HG02571 (cell line): ENCODE data around the gene SLC33A1.
"Not testable (repeated sequence)": the region's sequence is repeated elsewhere in the genome, so short reads cannot be mapped to it uniquely, and the experiment has no call there.

Experiments
- ATAC-seq: cut with Tn5 transposase; IDR thresholded peaks from one replicate; pipeline ENCODE4 v1.9.1; 2021; ENCODE audit warnings: mild to moderate bottlenecking, moderate library complexity; ENCODE audit not compliant: unreplicated experiment

The SLC33A1 gene

DNA sequence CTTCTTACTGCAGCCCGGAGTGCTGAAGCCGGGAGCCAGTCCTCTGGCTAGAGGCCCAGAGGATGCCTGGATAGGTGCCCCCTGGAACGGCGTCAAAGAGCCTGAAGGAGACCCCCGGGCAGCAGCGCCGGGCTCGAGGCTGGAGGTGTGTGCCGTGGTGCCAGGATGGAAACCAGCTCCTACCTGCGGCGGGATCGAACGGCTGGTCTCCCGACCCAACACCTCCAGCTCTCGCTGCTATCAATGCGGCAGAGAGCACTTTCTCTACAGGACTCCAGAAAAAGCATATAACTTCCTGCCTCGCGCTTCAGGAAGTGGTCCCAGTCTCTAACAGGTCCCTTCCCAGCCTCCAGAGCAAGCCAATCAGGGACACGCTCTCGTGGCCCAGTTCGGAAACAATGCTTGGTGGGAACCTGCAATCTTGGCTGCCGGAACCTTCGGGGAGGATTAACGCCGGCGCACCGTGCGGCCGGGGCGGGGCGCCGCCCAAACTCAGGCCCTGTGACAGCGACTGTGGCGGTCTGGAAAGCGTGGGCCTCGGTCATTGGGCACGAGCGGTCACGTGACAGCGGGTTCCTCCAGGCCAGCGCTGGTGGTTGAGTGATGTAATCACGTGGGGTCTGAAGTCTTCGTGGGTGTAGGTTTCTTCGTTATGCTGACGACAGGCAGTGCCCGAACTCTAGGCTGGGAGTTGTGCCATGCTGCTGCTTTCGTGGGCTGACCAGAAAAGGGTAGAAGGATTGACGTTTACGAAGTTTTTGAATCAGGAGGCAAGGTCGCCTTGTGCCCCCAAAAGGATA is at the start of gene SLC33A1:
TSS of gene SLC33A1 (minus strand) at position 287 of the 800 bp plus-strand sequence. CDS start 430 bp downstream, outside the sequence.
- ATAC-seq: peak; percentile 94

DNA sequence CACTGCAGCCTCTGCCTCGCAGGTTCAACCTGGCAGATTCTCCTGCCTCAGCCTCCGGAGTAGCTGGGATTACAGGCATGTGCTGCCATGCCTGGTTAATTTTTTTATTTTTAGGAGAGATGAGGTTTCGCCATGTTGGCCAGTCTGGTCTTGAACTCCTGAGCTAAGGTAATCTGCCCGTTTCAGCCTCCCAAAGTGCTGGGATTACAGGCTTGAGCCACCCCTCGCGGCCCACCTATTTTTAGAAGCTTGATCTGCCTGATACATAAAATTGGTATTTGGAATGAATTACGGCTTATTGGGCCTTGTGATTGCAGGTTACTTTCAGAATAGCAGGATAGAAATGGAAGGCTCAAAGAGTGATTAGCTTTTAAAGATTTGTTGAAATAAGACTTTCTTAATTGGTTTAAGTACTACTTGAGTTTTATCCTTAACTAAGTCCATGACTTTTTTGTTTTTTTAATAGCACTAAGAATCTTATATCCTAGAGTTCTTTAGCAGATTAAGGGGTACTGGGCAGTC is 41.2 kb upstream of the SLC33A1 start:
- ATAC-seq: no peak

GRCh38 chr3:155891321-155891720 is 37.1 kb upstream of the SLC33A1 start:
- no peak for ATAC-seq

- ATAC-seq: peak; percentile 61
Observed at GRCh38 chr3:155890671-155891190, 36.5 kb upstream of the SLC33A1 start.

DNA sequence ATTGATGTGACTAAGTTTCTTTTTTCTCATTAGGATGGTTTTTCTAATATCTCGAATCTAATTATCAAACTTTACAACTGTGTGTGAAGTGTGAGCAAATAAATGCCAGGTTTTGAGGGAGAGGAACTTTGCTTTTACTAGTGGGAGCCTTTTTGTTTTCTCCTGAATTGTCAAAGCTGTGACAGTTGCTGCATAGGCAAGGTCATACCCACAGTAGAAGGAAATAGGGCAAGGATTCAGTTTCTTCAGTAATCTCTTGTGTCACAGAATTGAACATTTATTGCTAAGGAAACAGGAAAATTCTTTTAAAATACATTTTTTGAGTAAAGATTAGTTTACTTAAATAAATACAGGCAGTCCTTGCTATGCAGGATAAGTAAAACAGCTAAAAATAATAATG is 35.7 kb upstream of the SLC33A1 start:
- ATAC-seq: no peak

DNA sequence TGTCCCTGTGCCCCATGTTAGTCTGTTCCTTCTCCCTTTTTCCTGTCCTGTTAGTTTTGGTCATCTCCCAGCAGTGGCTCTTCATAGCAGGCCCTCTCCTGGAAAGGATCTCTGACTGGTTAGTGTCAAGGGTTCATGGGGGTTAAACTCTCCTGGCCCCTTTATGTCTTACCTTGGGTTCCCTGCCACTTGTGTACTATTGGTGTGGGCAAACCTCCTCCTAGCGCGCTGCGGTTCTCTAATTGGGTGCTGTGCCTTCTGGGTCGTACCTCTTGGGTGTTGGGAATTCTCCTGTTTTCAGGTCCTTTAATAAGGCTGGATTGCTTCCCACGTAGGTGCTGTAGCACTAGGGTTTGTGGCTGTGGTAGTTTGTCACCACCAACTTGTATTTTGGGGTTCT is 35.0 kb upstream of the SLC33A1 start:
- ATAC-seq: no peak

DNA sequence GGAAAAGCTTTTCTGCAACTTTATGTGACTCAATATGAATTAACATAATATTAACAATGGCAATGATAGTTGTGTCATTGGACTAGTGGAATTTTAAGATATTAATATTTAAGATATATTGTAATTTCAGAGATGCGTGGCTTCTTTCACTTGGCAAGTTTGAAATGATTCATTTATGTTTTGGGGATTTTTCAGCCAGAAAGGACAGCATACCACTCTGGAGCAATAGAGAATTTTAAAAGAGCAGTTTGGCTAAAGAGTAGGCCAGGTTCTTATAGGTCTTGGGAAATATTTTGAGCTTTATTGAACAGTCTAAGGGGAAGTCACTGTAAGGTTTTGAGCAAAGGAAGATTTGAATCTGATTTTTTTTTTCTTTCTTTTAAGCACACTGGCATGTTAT is 32.7 kb upstream of the SLC33A1 start:
- ATAC-seq: no peak

- ATAC-seq: not testable (repeated sequence)
Observed at GRCh38 chr3:155886348-155886747, 32.1 kb upstream of the SLC33A1 start.

DNA sequence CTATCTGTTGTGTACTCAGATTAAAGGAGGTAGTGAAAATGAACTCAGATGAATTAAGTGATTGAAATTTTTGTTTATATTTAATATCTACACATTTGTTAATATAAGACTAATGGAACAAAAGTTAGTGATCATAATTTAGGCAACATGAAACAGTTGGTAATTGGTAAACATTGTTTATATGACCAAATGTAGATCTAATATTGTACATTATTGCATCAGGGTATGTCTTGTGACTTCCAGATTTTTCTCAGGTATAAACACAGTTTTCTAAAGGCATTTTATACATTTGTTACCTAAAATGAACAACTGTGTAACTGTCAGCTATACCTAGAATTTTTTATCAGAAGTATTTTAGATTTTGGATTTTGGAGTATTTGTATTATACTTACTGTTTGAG is 31.1 kb upstream of the SLC33A1 start:
- no peak for ATAC-seq

- ATAC-seq: no peak
Observed at GRCh38 chr3:155884292-155884691, 30.1 kb upstream of the SLC33A1 start.

- no peak for ATAC-seq
Observed at GRCh38 chr3:155880286-155880685, 26.1 kb upstream of the SLC33A1 start.

- no peak for ATAC-seq
Observed at GRCh38 chr3:155876503-155876902, 22.3 kb upstream of the SLC33A1 start.

DNA sequence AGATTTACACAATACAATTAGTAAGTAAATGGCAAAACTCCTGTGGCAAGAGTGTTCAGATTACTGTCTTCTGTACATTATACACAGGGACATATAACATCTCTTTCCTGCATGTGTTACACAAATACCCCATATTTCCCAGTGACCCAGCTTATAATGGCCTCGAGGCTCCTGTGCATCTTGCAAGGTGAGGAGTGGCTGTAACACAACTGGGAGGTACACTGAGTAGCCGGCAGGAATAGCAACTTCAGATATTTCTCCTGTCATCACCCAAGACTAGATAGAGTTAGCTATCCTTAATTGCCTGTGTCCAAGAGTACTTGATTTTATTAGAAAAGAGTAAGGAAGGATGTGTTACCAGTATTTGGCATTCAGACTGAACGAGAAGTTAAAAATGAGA is 21.8 kb upstream of the SLC33A1 start:
- no peak for ATAC-seq

DNA sequence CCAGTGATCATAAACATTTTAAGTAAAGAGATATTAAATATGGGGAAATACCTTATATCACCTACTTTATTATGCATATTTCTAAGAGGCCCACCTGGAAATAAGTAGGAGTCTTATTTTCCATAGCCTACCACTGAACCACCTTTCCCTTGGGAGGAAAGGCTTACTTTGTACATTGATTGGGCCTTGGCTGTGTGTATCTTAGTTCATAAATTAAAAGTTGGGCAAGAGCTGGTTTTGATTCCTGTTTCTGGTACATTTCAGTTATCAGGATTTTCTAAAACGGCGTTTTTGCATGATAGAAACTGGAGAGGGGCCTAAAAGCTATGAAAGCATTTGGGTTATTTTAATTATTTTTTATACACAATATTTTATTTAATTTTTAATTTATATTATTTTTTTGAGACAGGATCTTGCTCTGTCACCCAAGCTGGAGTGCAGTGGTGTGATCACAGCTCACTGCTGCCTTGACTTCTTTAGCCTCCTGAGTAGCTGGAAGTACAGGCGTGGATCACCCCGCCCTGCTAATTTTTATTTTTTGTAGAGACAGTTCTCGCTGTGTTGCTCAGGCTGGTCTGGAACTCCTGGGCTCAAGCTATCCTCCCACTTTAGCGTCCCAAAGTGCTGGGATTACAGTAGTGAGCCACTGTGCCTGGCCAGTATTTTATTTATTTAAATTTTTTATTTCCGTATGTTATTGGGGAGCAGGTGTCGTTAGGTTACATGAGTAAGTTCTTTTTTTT is 18.8 kb upstream of the SLC33A1 start:
- no peak for ATAC-seq

DNA sequence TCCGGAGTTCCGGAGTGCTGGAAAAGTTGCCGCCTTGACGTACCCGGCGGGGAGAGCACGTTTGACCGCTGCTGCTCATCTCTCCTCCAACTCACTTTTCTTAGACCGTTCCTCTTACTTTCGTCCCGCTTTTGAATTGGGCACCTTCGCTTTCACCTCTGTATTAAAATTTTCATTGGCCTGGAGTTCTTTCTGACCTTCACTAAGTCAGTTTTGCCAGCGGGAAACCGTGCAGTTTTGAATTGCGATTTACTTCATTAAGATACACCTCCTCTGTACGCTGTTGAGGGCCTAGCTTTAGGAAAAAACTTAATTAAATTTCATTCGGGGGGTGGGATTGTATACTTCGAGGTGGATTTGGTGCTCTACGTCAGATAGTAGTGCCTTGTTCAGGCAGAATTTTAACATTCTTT is 17.5 kb upstream of the SLC33A1 start:
- ATAC-seq: peak; percentile 4

GRCh38 chr3:155870945-155871745 is 16.9 kb upstream of the SLC33A1 start:
- peak; percentile 30 for ATAC-seq

DNA sequence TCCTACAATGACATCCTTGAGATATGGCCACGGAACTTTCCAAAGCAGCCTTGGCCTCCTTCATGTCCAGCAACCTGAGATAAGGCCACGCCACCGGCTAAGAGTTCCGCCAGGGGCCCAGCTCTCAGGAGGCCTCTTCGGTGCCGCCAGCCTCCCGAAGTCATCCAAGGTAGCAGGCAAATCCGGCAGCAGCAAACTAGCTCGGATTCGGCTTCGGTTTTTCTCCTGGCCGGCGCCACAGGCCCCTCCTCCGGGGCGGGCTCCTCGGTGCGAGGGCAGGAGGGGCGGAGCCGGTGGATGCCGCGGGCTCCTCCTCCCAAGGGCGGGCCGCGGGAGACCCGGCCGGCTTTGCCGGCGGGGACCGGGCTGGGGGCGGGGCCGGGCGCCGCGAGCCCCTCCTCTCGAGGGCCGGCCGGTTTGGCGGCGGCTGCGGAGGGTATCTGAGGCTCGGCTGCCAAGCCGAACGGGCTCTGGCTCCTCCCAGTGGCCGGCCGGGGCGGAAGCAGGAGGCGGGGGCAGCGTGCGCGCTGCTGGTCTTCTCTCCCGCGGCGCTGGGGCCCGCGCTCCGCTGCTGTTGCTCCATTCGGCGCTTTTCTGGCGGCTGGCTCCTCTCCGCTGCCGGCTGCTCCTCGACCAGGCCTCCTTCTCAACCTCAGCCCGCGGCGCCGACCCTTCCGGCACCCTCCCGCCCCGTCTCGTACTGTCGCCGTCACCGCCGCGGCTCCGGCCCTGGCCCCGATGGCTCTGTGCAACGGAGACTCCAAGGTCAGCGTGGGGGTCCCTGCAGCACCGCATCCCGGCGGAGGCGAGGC is 16.1 kb upstream of the SLC33A1 start, which contains the start of gene GMPS:
TSS of gene GMPS (plus strand) at position 518 of the 812 bp plus-strand sequence. CDS start at position 739, 221 bp downstream.
- ATAC-seq: peak; percentile 90

DNA sequence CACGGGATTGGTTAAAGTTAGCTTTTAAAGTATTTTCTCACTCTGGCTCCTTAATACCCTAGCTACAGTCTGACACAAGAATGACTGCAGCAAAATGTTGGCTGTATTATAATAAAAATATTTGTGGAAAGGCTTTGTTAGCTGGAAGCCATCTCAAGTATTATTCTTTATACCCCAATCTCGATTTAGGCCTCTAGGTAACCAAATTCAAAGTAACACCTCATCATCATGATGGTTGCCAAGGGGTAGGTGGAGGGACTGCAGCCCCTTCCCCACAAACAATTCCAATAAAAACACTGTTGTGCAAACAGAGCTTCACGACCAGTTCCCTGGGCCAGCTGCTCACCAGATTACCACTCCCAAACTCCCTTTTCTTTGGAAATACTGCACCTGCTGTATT is 15.5 kb upstream of the SLC33A1 start:
- ATAC-seq: no peak

GRCh38 chr3:155863072-155863784 is 9.0 kb upstream of the SLC33A1 start:
- ATAC-seq: no peak
